Endodermal cell (in vitro differentiated cells): ENCODE data around the gene GLT8D2. TPM values are rescaled to one million over a fixed set of nuclear protein-coding genes. Genes with fewer than 3 reads are reported as not detected.

ENCODE experiments used
- DNase-seq: peaks from one replicate; pipeline ENCODE4 v3.0.0-alpha.2; 2017
- H3K27ac ChIP-seq: 2 replicates; pipeline ENCODE4 v1.5.1; 2013; ENCODE audit warnings: mild to moderate bottlenecking, low read depth, low read length, moderate library complexity
- H3K27me3 ChIP-seq: 2 replicates; pipeline ENCODE4 v1.6.1; 2013; ENCODE audit warnings: mild to moderate bottlenecking, low read length, moderate library complexity; ENCODE audit not compliant: insufficient read depth, control insufficient read depth, poor library complexity, severe bottlenecking
- H3K36me3 ChIP-seq: 2 replicates; pipeline ENCODE4 v1.7.0; 2013; ENCODE audit warnings: mild to moderate bottlenecking, low read length, moderate library complexity; ENCODE audit not compliant: control insufficient read depth, insufficient read depth
- H3K4me1 ChIP-seq: one replicate; pipeline ENCODE4 v1.7.0; 2013; ENCODE audit warnings: low read length; ENCODE audit not compliant: control insufficient read depth, insufficient read depth
- H3K4me3 ChIP-seq: 2 replicates; pipeline ENCODE4 v1.5.1; 2013; ENCODE audit warnings: mild to moderate bottlenecking, low read length, moderate library complexity
- H3K9ac ChIP-seq: 2 replicates; pipeline ENCODE4 v1.6.1; 2013; ENCODE audit warnings: mild to moderate bottlenecking, low read length, moderate library complexity; ENCODE audit not compliant: poor library complexity, severe bottlenecking; ENCODE audit errors: extremely low read depth
- H3K9me3 ChIP-seq: 2 replicates; pipeline ENCODE4 v1.6.1; 2013; ENCODE audit warnings: mild to moderate bottlenecking, low read length, moderate library complexity; ENCODE audit not compliant: control insufficient read depth
- H3K27ac Mint-ChIP-seq: 2 replicates; pipeline ENCODE4 v1.8.0; 2020; ENCODE audit warnings: mixed read lengths
- H3K27me3 Mint-ChIP-seq: 2 replicates; pipeline ENCODE4 v1.8.0; 2021; ENCODE audit warnings: mild to moderate bottlenecking, mixed read lengths; ENCODE audit not compliant: insufficient read depth
- H3K36me3 Mint-ChIP-seq: 2 replicates; pipeline ENCODE4 v1.8.0; 2020; ENCODE audit warnings: low read depth, mixed read lengths
- H3K4me1 Mint-ChIP-seq: 2 replicates; pipeline ENCODE4 v1.8.0; 2020; ENCODE audit warnings: mixed read lengths
- H3K4me3 Mint-ChIP-seq: 2 replicates; pipeline ENCODE4 v1.8.0; 2020; ENCODE audit warnings: mild to moderate bottlenecking, moderate library complexity, mixed read lengths
- H3K9me3 Mint-ChIP-seq: 2 replicates; pipeline ENCODE4 v1.8.0; 2020; ENCODE audit warnings: mild to moderate bottlenecking, mixed read lengths
- CTCF ChIP-seq: fragments of 200-600 bp; sonication (generic); conservative IDR thresholded peaks from 2 replicates; pipeline ENCODE4 v1.5.0; 2021; ENCODE audit warnings: antibody characterized with exemption, mild to moderate bottlenecking
- WGBS, 2 experiments: methylation state at CpG; one replicate each; pipeline versions ENCODE4 v1.1.5 to v1.1.7; 2013; ENCODE audit warnings: missing lambda C conversion rate in 2 of 2, mixed read lengths in 1 of 2; ENCODE audit not compliant: insufficient coverage in 1 of 2, insufficient read length in 1 of 2; 5-methylcytosine and 5-hydroxymethylcytosine counted together
- total RNA-seq, 2 donors: library from RNA; stranded (reverse); fragmentation: NEBNext Ultra II Directional in 1 of 2; extraction: Animal tissue kit (Norgen Biotek cat#: 25700) in 1 of 2; gene quantifications; 2 replicates in 1 of 2; 3 replicates in 1 of 2; pipeline ENCODE4 v1.2.1, GENCODE V29; 2021

The GLT8D2 gene
- total RNA-seq, 2 donors from 2014 or later = 0.69 to 1.3 TPM

GRCh38 chr12:104056419-104056972, 6.5 kb upstream of the GLT8D2 start:
- Histone ChIP-seq H3K27ac (no peak overlapping the region), H3K4me1 (peaks cover 3% of the 10 kb centered on the region), H3K4me3 (no peak overlapping the region), H3K36me3 (no peaks in the 10 kb centered on the region), H3K9me3 (no peaks in the 10 kb centered on the region), H3K27me3 (peaks cover 13% of the 10 kb centered on the region), H3K9ac (no peak overlapping the region)
- Mint-ChIP-seq H3K4me1 (peaks cover 17% of the 10 kb centered on the region), H3K27me3 (peaks cover 11% of the 10 kb centered on the region), H3K36me3 (no peaks in the 10 kb centered on the region), H3K9me3 (peaks cover 1% of the 10 kb centered on the region), H3K4me3 (no peak overlapping the region), H3K27ac (no peak overlapping the region)
- 90 to 92% methylated on average over 3 to 4 of the region's 4 CpGs for WGBS, 2 experiments
- no peak for TF ChIP-seq CTCF
- DNase-seq = no peak

GRCh38 chr12:104055686-104056388, 5.8 kb upstream of the GLT8D2 start:
- TF ChIP-seq CTCF = no peak
- no peak for DNase-seq
- H3K9me3 Mint-ChIP-seq = peaks cover 1% of the 10 kb centered on the region
- Histone ChIP-seq H3K9ac (no peak overlapping the region), H3K9me3 (no peaks in the 10 kb centered on the region), H3K27ac (no peak overlapping the region), H3K4me3 (no peak overlapping the region), H3K27me3 (peaks cover 7% of the 10 kb centered on the region), H3K36me3 (no peaks in the 10 kb centered on the region), H3K4me1 (peaks cover 3% of the 10 kb centered on the region)
- peaks cover 11% of the 10 kb centered on the region for H3K27me3 Mint-ChIP-seq
- peak overlapping the region; percentile 7 for H3K27ac Mint-ChIP-seq
- no peak overlapping the region for H3K4me3 Mint-ChIP-seq
- peaks cover 17% of the 10 kb centered on the region for H3K4me1 Mint-ChIP-seq
- H3K36me3 Mint-ChIP-seq = no peaks in the 10 kb centered on the region
- 70 to 85% methylated on average over 5 of the region's 5 CpGs for WGBS, 2 experiments

- Mint-ChIP-seq H3K36me3 (no peaks in the 10 kb centered on the region), H3K27me3 (peaks cover 13% of the 10 kb centered on the region), H3K27ac (peak overlapping the region; percentile 67), H3K9me3 (peaks cover 1% of the 10 kb centered on the region), H3K4me1 (peaks cover 21% of the 10 kb centered on the region), H3K4me3 (no peak overlapping the region)
- H3K27me3 ChIP-seq = peaks cover 9% of the 10 kb centered on the region
- 73 to 85% methylated on average over 3 to 4 of the region's 4 CpGs for WGBS, 2 experiments
- no peak overlapping the region for H3K4me3 ChIP-seq
- no peak for TF ChIP-seq CTCF
- DNase-seq = peak; percentile 76
- H3K27ac ChIP-seq = no peak overlapping the region
- H3K36me3 ChIP-seq = no peaks in the 10 kb centered on the region
- H3K9ac ChIP-seq = no peak overlapping the region
- peaks cover 3% of the 10 kb centered on the region for H3K4me1 ChIP-seq
- H3K9me3 ChIP-seq = no peaks in the 10 kb centered on the region
Observed at GRCh38 chr12:104054681-104055346, 4.8 kb upstream of the GLT8D2 start.
